Spinal cord (tissue), 10 donors: ENCODE data around the gene RABGAP1. TPM values are rescaled to one million over a fixed set of nuclear protein-coding genes. Genes with fewer than 3 reads are reported as not detected.

ENCODE experiments used
- DNase-seq, 6 donors: peaks; one replicate each; pipeline versions ENCODE4 v3.0.0 to v3.0.0-alpha.2; 2013 to 2015; ENCODE audit warnings: low spot score in 6 of 6, low read depth in 4 of 6
- H3K27ac ChIP-seq: one replicate; pipeline ENCODE4 v1.5.1; 2013; ENCODE audit warnings: low read depth, low read length, control low read depth
- H3K27me3 ChIP-seq: one replicate; pipeline ENCODE4 v1.6.1; 2013; ENCODE audit warnings: low read length; ENCODE audit not compliant: control insufficient read depth, insufficient read depth
- H3K36me3 ChIP-seq: one replicate; pipeline ENCODE4 v1.6.1; 2013; ENCODE audit warnings: low read length; ENCODE audit not compliant: control insufficient read depth, insufficient read depth
- H3K4me1 ChIP-seq: one replicate; pipeline ENCODE4 v1.6.1; 2013; ENCODE audit warnings: low read length; ENCODE audit not compliant: control insufficient read depth, insufficient read depth
- H3K4me3 ChIP-seq: one replicate; pipeline ENCODE4 v1.5.1; 2013; ENCODE audit warnings: low read depth, low read length, control low read depth
- H3K9me3 ChIP-seq: one replicate; pipeline ENCODE4 v1.6.1; 2013; ENCODE audit warnings: low read length; ENCODE audit not compliant: control insufficient read depth, insufficient read depth
- WGBS: methylation state at CpG from one replicate; pipeline ENCODE4 v1.1.5; 2013; ENCODE audit warnings: missing lambda C conversion rate; ENCODE audit not compliant: insufficient coverage; 5-methylcytosine and 5-hydroxymethylcytosine counted together
- polyA plus RNA-seq, 2 donors: library from polyadenylated mRNA; unstranded; fragments of 120-200 nt; gene quantifications; one replicate each; pipeline ENCODE4 v1.2.1, GENCODE V29; 2013; ENCODE audit not compliant: insufficient read length in 2 of 2
- total RNA-seq, 2 donors: library from RNA; depleted of rRNA in 1 of 2; stranded (reverse); fragments of 120-200 nt in 1 of 2; fragments of >200 nt in 1 of 2; gene quantifications; one replicate each; pipeline versions ENCODE4 v1.2.3 to v1.2.4, GENCODE V29; 2013 to 2014
- donor health status: healthy.

RABGAP1 gene
- total and polyA plus RNA-seq, 4 donors = 60.2 to 104 (median 68.1) TPM

DNA sequence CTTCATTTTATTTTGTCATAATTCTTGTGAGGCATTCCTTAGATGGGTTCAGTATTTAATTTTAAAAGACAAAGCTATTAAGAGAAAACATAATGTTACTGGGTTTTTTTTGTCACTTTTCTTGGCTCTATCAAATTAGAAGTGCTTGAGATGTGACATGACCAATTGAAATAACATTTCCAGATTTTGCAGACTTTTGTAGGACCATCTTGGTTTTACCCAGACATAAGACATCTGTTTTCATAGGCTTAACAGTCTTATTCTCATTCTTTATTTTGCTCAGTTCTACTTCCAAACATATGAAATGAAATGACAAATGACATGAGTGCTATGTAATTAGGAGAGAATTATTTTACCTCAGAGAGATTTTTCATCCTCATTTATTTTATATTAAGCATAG lies 112.2 kb downstream of the RABGAP1 start:
- H3K4me1 ChIP-seq = no peaks in the 10 kb centered on the region
- no peaks in the 10 kb centered on the region for H3K27me3 ChIP-seq
- no peaks in the 10 kb centered on the region for H3K9me3 ChIP-seq
- no peak overlapping the region for H3K4me3 ChIP-seq
- H3K27ac ChIP-seq = no peak overlapping the region
- DNase-seq = peak in 1 of 6 donors; percentile 57
- peaks cover 6% of the 10 kb centered on the region for H3K36me3 ChIP-seq

DNA sequence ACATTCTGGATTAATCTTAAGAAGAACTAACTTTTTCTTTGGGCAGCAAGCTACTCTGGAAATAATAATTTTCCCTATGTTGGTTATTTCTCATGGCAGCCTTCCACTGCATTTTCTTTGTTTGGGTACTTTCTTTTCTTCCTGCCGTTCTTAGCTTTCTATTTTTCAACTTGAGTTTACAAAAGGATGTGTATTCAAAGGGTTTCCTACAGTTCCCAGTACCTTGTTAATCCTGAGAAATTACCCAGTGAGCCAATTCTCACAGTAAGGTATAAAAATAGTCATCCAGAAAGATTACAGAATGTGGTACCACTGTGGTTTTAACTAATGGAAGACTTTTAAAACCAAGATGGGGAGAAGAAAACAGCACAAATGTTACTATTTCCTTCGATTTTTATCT lies 112.9 kb downstream of the RABGAP1 start:
- H3K4me1 ChIP-seq = no peaks in the 10 kb centered on the region
- H3K27ac ChIP-seq = no peak overlapping the region
- H3K9me3 ChIP-seq = no peaks in the 10 kb centered on the region
- H3K36me3 ChIP-seq = peaks cover 6% of the 10 kb centered on the region
- no CpG with 5 or more reads among the region's 2 CpGs for WGBS
- H3K4me3 ChIP-seq = no peak overlapping the region
- DNase-seq = no peak
- H3K27me3 ChIP-seq = no peaks in the 10 kb centered on the region

DNA sequence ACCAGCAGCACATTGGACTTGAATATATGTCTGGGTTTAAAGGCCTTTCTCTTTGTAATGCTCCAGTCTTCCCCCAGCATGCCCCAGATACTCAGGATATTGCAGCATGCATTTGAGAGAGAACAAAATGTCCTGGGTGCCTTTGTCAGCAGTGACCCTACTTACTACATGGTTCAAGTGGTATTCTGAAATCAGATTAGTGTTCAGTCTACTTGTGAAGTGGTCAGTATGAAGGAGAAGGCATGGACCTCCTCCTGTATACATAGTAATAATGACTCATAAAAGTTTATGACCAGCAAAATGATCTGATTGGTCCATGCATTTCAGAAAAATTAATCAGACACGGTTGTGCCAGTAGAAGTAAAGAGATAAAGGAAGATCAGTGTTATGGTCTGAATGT lies 118.0 kb downstream of the RABGAP1 start:
- WGBS = 100% methylated on average over 1 of the region's 1 CpG
- DNase-seq = no peak

DNA sequence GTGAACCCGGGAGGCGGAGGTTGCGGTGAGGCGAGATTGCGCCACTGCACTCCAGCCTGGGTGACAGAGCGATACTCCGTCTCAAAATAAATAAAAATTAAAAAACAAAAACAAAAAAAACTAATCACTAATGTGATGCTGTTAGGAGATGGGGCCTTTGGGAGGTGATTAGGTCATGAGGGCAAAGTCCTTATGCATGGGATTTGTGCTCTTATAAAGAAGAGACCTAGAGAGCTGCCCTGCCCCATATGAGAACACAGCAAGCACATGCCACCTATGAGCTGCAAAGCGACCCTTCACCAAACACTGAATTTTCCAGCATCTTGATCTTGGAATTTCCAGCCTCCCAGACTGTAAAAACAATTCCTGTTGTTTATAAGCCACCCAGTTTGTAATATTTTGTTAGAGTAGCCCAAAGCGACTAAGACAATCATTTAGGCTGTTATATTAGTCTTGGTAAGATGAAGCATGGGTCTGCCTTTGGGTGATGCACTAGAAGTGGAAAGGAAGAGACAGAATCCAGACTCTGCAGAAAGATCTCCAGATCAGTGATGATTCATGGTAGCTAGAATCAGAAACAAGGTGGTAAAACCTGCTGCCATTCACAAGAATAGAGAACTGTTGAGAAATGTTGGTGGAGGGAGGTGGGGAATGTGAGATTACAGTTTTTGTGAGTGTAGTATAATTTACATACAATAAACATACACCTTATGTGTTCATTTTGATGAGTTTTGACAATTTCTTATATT lies 118.8 kb downstream of the RABGAP1 start:
- Histone ChIP-seq H3K4me1 (no peaks in the 10 kb centered on the region), H3K27ac (no peak overlapping the region), H3K36me3 (peaks cover 6% of the 10 kb centered on the region), H3K9me3 (no peaks in the 10 kb centered on the region), H3K27me3 (no peaks in the 10 kb centered on the region), H3K4me3 (no peak overlapping the region)
- DNase-seq = no peak
- 100% methylated on average over 1 of the region's 9 CpGs for WGBS

More for the DNA sequence above, 118.0 kb downstream of the RABGAP1 start:
- no peaks in the 10 kb centered on the region for H3K27me3 ChIP-seq
- no peaks in the 10 kb centered on the region for H3K4me1 ChIP-seq
- H3K9me3 ChIP-seq = no peaks in the 10 kb centered on the region
- no peak overlapping the region for H3K27ac ChIP-seq
- peaks cover 6% of the 10 kb centered on the region for H3K36me3 ChIP-seq
- no peak overlapping the region for H3K4me3 ChIP-seq

DNA sequence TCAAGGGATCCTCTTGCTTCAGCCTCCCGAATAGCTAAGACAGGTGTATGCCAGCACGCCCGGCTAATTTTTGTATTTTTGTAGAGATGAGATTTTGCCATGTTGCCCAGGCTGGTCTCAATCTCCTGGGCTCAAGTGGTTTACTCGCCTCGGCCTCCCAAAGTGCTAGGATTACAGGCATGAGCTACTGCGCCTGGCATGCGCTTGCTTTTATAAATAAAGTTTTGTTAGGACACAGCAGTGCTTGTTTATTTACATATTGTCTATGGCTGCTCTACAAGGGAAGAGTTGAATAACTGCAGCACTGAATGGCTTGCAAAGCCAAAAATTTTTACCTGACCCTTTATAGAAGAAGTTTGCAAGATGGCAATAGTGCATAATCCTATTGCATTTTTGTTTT lies 120.4 kb downstream of the RABGAP1 start:
- Histone ChIP-seq H3K4me1 (no peaks in the 10 kb centered on the region), H3K36me3 (no peaks in the 10 kb centered on the region), H3K27ac (no peak overlapping the region), H3K9me3 (no peaks in the 10 kb centered on the region), H3K4me3 (no peak overlapping the region), H3K27me3 (no peaks in the 10 kb centered on the region)
- no peak for DNase-seq
- 92% methylated on average over 7 of the region's 7 CpGs for WGBS

DNA sequence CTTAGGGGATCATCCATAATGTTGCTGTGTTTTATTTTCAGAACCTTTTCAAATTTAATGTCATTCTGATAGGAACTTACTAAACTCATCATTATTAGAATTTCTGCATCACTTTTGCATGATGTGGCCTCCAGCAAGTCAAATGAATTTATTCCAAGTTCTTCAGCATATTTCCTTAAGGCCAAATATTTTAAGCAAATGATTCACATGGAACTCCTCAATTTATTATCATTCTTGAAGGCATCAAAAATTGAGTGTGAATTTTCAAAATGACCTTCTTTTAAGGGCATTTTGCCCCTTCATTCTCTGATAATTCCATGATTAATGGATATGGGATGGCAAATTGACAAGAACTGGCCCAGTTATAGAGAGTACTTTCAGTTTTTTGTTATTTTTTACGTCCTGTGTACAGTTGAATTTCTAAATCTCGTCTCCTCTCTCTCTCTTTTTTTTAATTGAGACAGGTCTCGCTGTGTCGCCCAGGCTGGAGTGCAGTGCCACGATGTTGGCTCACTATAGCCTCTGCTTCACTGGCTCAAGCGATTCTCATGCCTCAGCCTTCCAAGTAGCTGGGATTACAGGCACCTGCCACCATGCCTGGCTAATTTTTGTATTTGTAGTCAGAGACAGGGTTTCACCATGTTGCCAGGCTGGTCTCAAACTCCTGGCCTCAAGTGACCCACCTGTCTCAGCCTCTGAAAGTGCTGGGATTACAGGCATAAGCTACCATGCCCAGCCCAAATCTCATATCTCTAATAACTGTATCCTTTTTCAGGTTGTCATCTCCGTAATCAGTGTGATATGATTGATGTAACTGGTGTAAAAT lies 121.7 kb downstream of the RABGAP1 start:
- Histone ChIP-seq H3K9me3 (no peaks in the 10 kb centered on the region), H3K27me3 (no peaks in the 10 kb centered on the region), H3K36me3 (no peaks in the 10 kb centered on the region), H3K27ac (no peak overlapping the region), H3K4me3 (no peak overlapping the region), H3K4me1 (no peaks in the 10 kb centered on the region)
- WGBS = 79% methylated on average over 5 of the region's 7 CpGs
- no peak for DNase-seq

DNA sequence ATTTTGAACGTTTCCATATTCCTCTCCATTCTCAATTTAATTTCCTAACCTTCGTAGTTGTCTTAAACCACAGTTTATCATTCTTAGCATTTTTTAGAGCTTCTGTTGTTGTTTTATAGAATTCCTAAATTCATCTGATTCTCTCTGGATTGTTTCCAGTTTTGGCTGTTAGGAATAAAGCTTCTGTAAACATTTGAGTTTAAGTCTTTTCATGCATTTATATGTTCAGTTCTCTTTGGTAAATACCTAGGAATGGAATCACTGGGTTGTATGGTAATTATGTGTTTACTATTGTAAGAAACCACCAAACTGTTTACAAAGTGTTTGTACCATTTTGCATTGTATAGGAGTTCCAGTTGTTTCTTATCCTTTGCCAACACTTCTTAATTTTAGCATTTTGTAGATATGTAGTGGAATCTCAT lies 122.4 kb downstream of the RABGAP1 start:
- WGBS = no CpG with 5 or more reads among the region's 2 CpGs
- Histone ChIP-seq H3K9me3 (no peaks in the 10 kb centered on the region), H3K27ac (no peak overlapping the region), H3K4me3 (no peak overlapping the region), H3K36me3 (no peaks in the 10 kb centered on the region), H3K4me1 (no peaks in the 10 kb centered on the region), H3K27me3 (no peaks in the 10 kb centered on the region)
- no peak for DNase-seq

DNA sequence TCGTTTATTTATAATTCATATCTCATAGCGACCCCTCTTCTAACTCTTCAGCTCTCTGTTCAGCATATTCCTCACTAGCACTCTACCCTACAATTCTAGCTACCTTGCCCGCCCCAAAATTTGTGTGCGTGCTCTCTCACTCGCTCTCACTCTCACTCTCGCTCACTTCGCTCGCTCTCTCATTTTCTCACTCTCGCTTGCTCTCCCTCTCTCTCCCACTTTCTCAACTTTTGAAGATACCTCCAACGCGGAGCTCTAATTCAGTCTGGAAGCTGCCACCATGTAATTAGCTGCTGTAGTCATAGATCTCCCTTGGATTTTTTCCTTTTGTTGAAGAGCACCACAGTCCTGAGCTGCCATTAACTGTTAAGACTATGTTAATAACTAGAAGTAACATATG lies 123.1 kb downstream of the RABGAP1 start:
- no peaks in the 10 kb centered on the region for H3K36me3 ChIP-seq
- DNase-seq = peak in 1 of 6 donors; percentile 39
- H3K27ac ChIP-seq = no peak overlapping the region
- no peaks in the 10 kb centered on the region for H3K9me3 ChIP-seq
- WGBS = 88% methylated on average over 10 of the region's 11 CpGs
- H3K4me1 ChIP-seq = no peaks in the 10 kb centered on the region
- no peak overlapping the region for H3K4me3 ChIP-seq
- no peaks in the 10 kb centered on the region for H3K27me3 ChIP-seq

DNA sequence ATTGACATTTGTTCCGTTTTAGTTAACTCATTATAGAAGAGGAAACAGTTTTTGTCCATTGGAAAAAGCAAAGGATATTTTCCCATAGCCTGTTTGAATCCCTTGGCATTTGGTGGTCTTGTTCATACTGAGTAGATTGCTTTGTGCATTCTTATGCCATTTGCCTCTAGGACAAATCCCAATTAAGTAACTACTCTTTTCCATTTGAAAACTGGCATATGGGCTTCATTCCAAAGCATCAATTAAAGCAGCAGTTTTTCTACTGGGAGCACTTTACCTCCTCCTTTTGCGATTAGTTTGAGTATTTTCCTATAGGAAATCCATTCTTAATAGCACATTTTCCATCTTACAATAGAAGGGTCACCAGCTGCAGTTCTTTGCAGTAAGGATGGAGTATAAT lies 123.9 kb downstream of the RABGAP1 start:
- H3K27ac ChIP-seq = no peak overlapping the region
- DNase-seq = peak in 3 of 6 donors; percentile 15 to 85 (median 69)
- no peaks in the 10 kb centered on the region for H3K36me3 ChIP-seq
- no peaks in the 10 kb centered on the region for H3K4me1 ChIP-seq
- H3K27me3 ChIP-seq = no peaks in the 10 kb centered on the region
- no peaks in the 10 kb centered on the region for H3K9me3 ChIP-seq
- H3K4me3 ChIP-seq = no peak overlapping the region
- WGBS = no CpG with 5 or more reads among the region's 2 CpGs

DNA sequence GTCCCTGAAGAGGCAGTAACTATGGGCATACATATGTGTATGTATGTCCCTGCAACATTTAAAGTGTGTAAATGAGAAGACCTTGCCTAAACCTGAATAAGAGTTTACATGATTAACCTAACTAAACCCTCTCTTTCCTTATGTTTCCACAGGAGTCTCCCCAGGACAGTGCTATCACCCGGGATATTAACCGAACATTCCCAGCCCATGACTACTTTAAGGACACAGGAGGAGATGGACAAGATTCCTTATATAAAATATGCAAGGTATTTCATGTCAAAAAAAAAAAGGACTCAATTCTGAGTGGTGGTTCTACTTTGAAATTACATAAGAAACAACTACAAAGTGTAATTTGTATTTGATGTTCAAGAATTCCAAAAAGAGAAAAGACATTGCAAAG lies 124.4 kb downstream of the RABGAP1 start:
- no peaks in the 10 kb centered on the region for H3K4me1 ChIP-seq
- WGBS = no CpG with 5 or more reads among the region's 2 CpGs
- DNase-seq = no peak
- no peaks in the 10 kb centered on the region for H3K9me3 ChIP-seq
- no peak overlapping the region for H3K27ac ChIP-seq
- H3K4me3 ChIP-seq = no peak overlapping the region
- H3K27me3 ChIP-seq = no peaks in the 10 kb centered on the region
- no peaks in the 10 kb centered on the region for H3K36me3 ChIP-seq
